GM12872 (cell line): Measurements from ENCODE around the gene TMEM207.

Source experiments
- CTCF ChIP-seq: IDR thresholded peaks from 3 replicates; pipeline ENCODE4 v1.5.1; 2011; ENCODE audit warnings: low read depth, mild to moderate bottlenecking, low read length, moderate library complexity; ENCODE audit not compliant: insufficient read depth

TMEM207 gene

DNA sequence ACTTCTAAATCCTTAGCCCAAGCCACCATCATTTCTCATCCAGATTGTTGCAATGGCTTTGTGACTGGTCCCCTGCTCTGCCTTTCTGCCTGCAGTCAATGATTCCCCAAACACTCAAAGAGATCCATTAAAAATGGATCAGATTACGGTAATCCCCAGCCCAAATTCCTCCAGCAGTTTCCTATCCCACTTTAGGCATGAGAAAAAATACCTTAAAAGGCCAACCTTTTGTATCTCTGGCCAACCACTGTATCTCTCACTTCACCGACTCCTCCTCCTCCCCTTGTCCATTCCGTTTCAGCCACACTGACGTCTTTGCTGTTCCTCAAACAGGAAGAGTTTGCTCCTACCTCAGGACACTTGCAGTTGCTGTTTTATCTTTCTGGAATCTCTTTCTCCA lies 43.3 kb upstream of the TMEM207 start:
- no peak for TF ChIP-seq CTCF

- no peak for TF ChIP-seq CTCF
Observed at GRCh38 chr3:190492129-190492528, 42.4 kb upstream of the TMEM207 start.

DNA sequence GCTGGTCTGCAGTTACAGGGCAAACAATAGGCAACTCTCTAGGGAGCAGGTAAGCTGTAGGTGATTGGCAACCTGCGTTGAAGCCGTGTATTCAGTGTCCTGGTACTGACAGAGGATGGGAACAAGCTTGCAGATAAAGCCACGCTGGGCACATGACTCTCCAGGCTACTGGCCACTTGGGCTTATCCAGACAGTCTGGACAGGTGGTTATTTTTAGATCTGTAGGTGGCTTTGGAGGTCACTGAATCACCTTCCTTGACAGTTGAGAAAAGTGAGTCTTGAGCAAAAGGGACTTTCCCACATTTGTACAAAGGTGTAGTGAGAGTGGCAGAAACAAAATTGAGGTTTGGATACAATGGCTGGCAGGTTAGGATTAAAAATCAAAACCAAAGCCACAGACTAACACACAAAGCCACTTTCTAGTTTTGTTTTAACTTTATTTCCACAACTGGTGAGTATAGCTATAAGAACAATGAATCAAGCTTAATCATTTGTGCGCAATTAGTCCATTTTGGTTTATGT lies 41.9 kb upstream of the TMEM207 start:
- no peak for TF ChIP-seq CTCF

- no peak for TF ChIP-seq CTCF
Observed at GRCh38 chr3:190486908-190487607, 37.4 kb upstream of the TMEM207 start.

GRCh38 chr3:190486533-190486864 lies 36.8 kb upstream of the TMEM207 start:
- TF ChIP-seq CTCF = no peak

- no peak for TF ChIP-seq CTCF
Observed at GRCh38 chr3:190485830-190486532, 36.3 kb upstream of the TMEM207 start.

DNA sequence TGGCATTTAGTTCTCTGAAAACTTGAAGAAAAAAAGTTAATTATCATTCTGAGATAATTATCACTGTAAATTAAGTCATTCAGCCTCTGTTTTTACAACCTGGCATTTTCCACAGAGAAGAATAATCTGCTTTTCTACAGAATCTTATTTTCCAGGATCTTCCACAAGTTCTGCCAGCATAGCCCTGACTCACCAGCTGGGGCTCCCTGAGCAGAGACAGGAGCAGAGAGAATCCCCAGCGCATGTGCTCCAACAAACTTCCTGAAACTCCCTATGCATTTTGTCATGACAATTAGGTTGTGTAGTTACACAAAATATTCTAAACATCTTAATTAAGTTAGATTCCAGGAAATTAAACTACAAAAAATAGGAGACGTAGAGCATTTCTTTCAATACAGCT lies 32.1 kb upstream of the TMEM207 start:
- TF ChIP-seq CTCF = no peak
